GM18508 (cell line): ENCODE data around the gene EIF2B2.

Experiments used
- ATAC-seq: cut with Tn5 transposase; IDR thresholded peaks from one replicate; pipeline ENCODE4 v1.9.1; 2021; ENCODE audit warnings: moderate number of reproducible peaks; ENCODE audit not compliant: insufficient read depth, unreplicated experiment

EIF2B2 gene

GRCh38 chr14:74973003-74973653 lies 29.6 kb upstream of the EIF2B2 start:
- ATAC-seq: no peak

- ATAC-seq: no peak
Measured at GRCh38 chr14:74973905-74974363, 28.8 kb upstream of the EIF2B2 start.

DNA sequence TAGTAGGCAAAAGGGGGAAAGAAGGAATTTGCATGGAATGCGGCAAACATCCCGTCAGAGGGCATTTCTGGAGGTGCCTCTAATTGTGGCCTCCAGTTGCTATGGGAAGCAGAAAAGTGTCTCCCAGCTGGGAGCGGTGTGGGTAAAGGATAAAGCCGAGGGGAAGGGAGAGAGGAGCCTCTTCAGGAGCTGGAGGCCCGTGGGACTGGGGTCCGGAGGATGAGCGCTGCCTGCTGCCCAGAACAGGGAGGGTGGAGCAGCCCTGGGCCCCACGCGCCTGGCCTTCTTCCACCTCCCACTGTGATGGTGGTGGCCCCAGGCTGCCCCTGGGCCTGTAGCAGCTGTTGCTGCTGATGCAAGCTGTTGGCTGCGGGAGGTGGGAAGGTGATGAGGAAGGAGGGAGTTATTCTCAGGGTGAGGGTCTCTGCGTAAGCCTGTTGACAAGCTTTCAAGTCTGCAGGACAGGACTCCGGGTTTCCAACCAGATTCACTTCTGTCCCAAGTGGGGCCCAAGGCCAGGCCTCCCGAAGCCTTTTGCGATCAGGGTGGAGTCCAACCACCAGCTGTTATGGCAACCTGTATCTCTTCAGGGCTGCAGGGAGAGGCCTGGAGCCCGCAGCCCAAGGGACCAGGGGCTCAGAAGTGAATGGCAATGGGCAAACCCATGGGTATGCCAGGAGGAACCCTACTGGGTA lies 28.2 kb upstream of the EIF2B2 start:
- ATAC-seq: no peak

- ATAC-seq: no peak
Measured at GRCh38 chr14:74975059-74975810, 27.5 kb upstream of the EIF2B2 start.

DNA sequence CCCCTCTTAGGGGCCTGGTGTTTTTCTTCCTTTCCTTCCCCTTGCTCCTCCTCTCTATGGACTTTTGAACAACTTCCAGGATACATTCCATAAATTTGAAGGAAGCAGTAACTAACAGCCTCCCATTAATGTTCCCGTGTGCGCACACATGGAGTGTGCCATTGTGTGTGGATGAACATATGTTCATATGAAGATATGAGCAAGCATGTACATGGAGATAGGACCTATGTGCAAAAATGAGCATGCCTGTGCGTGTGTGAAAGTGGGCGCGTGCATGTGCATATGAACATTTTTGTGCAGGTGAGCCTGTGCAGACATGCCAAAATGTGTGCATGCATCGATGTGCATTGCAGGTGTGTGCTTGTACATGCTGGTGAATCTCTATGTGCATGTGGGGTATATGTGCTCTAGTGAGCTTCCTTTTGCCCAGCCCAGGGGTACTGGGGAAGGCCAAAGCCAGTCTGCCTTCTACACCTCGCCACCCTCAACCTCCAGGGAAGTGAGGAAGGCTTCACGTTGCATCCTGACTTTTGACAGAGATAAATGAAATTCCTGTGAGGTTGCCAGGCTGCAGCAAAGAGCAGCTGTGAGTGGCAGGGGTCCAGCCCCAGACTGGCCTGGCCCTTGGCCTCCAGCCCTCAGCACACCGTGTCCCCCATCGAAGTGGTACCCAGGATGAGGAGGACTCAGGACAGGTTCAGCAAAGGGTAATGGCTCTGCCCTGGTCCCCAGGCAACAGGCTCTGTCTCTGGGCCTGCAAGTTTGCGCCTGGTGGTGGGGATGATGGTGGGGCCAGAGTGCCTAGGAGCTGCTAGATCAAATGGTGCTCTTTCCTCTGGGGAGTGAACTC lies 26.2 kb upstream of the EIF2B2 start:
- ATAC-seq: no peak

GRCh38 chr14:74977164-74977900 lies 25.4 kb upstream of the EIF2B2 start:
- ATAC-seq: no peak

DNA sequence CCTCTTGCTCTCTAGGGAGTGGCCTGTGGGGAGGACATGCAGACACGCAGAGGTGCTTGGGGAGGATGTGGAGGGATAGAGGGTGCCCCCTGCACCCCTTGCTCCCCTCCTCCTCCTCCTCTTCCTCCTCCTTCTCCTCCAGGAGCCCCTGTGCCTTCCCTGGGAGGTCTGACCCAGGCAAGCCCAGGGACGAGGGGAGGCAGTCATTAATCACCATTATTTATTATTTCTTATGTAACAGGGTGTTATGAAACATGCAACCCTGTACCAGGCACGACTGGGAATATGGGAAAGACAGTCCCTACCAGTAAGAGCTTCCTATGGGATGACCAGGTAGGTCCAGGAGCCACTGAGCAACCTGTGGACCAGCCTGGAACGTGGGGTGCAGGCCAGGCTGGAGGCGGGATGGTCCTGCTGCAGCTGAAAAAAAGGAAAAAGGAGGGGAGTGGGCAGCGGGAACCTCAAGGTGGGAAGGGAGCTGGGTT lies 24.8 kb upstream of the EIF2B2 start:
- no peak for ATAC-seq

GRCh38 chr14:74978416-74978947 lies 24.2 kb upstream of the EIF2B2 start:
- ATAC-seq: no peak

DNA sequence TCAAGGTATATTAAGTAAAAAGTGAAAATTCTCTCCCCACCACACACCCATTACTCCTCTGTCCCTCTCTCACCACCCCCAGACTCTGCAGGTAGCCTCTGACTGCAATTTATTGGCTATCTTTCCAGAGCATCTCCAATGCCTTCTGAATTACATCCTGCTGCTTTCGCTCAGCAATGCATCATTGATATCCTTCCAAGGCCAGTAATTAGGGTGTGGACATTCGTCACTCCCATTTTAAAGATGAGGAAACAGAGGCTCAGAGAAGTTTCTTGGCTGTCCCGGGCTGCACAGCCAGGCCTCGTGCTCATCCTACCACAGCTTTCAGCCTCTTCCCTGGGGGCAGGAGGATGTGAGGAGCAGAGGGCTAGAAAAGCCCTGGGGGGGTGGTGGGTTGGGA lies 23.7 kb upstream of the EIF2B2 start:
- ATAC-seq: no peak

DNA sequence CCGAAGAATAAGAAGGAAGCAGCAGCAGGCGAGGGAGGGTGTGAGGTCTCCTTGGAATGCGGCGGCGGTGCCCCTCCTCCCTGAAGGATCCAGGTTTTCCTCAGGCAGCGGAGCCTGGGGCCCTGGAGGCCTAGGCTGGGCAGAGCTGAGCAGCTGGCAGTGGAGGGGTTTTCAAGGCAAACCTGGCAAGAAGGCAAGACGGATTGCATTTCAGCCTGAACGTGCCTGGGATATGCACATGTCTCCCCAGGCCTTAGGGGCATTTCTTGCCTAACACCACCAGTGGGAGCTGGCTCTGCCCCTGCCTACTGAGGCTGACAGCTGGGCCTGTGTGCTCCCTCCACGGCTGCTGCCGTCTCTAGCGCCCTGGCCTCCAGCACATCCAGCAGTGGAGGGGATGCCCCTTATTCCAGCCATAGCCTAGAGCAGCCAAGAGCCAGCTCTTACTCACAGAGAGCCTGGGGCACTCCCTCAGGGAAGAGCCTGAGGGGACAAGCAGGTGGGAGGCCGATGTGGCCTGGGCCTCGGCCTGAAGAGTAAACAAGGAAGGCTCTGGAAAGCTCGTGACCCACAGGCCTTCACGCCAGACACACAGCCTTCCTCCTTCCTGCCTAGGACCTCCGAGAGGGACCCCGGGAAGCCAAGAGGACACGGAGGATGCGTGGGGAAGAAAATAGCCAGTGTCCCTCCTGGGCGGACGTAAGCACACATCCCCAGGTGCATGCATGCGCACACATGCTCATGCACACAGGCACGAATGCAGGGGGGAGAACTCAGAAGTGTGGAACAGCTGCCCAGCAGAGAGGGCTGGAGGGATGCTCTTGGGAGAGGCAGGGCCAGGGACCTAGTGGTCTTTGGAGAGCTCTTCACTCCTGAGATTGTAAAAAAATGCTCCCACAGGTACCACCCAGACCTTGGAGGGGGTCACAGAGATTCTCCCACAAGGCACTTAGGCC lies 23.0 kb upstream of the EIF2B2 start:
- no peak for ATAC-seq

GRCh38 chr14:74980398-74980730 lies 22.4 kb upstream of the EIF2B2 start:
- ATAC-seq: no peak

- ATAC-seq: no peak
Measured at GRCh38 chr14:74980731-74981461, 21.8 kb upstream of the EIF2B2 start.

DNA sequence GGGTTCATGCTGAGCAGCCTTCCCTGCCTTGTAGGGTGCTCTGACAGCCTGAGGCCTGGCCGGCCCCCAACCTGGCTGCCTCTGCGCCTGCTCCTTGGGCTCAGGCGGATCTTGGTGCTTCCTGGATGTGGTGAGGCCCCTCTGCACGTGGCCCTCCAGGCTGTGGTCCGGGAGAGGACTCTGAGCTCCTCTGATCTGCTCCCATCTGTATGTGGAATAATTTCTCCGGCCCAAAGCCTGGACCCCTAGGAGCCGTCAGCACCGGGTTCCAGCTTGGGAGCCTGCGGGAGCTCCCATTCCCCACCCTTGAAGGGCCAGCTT lies 21.3 kb upstream of the EIF2B2 start:
- ATAC-seq: no peak

DNA sequence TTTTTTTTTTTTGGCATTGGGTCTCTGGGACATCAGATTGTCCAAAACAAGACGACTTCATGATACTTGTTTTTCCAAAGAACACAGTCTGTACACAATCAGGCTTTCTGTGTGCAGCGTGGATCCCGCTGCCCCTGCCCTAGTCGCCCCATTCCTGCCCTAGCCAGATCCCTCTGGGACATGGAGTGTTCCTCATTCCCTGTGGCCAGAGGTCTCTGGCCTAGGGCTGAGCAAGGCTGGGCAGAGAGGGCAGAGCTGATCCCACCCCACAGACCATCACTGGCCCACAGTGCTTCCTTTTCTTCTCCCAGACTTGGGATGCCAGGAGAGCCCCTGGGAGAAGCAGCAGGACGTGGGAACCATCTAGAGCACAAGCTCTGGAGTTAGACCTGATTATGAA lies 20.9 kb upstream of the EIF2B2 start:
- no peak for ATAC-seq

DNA sequence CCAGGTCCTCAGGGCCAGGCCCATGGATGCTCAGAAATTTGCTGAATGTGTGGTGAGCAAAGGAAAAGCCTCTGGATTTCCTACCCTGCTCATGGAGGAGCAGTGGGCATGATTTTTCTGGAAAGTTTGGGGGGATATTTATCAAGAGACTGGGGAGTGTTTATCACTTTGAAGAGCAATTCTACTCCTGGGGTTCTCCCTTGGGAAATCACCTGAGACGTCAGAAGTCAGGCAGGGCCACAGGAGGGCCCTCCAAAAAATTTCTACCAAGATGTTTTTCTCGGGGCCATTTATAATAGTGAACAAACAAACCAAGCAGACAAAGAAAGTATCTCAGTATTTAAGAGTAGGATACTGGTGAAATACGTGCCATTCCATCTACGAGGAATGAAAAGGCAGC lies 20.1 kb upstream of the EIF2B2 start:
- ATAC-seq: no peak

DNA sequence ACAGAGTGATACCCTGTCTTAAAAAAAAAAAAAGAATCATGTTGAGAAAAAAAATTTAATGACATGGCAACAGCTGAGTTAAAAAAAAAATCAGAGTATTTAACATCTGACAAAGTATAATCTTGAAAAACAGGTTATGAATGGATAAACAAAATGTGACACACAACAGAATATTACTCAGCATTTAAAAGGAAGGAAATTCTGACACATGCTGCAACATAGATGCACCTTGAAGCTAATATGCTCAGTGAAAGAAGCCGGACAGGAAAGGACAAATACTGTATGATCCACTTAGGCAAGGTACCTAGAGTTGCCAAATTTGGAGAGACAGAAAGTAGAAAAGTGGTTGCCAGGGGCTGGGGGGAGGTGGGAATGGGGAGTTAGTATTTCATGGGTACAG lies 19.4 kb upstream of the EIF2B2 start:
- ATAC-seq: no peak

DNA sequence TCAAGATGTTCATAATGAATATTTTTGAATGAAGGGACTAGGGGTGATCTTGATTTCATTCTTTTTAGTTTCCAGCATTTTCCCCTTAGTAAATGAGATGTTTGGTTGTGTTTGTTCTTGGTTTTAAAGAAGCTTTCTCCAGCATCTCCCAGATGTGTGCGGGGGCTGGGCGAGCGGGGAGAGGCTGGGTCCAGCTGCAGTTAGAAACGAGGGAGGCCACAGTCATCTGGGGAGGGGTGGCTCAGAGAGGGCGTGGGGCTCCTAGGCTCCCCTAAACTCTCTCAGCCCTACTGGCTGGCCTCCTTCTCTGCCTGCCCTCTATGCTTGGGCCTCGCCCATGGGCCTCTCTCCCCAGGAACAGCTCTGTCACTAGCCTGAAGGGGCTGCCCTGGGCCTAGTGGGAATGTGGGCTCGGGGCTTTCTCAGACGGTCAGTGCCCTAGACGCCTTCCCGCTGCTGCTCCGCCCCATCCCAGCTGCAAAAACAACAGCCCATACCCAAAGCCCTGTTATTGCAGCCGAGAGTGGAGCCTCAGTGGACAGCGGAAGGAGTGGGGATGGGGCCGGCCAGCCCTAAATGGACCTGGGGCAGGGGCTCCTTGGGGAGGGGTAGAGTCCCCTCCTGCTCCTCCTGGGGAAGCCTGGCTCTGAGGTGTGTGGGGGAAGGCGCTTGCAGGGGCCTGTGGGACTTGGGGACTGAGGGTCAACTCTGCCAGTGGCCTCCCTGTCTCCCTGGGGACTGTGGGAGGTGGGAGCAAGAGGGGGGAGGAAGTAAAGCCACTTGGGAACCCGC lies 18.3 kb upstream of the EIF2B2 start:
- ATAC-seq: no peak
